PC-9 (cell line): ENCODE measurements around the gene WNT9A.

Experiments
- EZH2 ChIP-seq: fragments of 200-600 bp; sonication (generic); IDR thresholded peaks from 2 replicates; pipeline ENCODE4 v1.8.0; 2017; ENCODE audit warnings: antibody characterized with exemption, low read depth
- TF ChIP-seq, protein P1 (sequence below): fragments of 200-600 bp; sonication (generic); conservative IDR thresholded peaks from 2 replicates; pipeline ENCODE4 v1.6.1; 2017; ENCODE audit warnings: mixed run types, antibody characterized with exemption, mild to moderate bottlenecking, moderate library complexity

GRCh38 chr1:227901906-227902640 is 45.7 kb downstream of the WNT9A start:
- TF ChIP-seq, protein P1, sequence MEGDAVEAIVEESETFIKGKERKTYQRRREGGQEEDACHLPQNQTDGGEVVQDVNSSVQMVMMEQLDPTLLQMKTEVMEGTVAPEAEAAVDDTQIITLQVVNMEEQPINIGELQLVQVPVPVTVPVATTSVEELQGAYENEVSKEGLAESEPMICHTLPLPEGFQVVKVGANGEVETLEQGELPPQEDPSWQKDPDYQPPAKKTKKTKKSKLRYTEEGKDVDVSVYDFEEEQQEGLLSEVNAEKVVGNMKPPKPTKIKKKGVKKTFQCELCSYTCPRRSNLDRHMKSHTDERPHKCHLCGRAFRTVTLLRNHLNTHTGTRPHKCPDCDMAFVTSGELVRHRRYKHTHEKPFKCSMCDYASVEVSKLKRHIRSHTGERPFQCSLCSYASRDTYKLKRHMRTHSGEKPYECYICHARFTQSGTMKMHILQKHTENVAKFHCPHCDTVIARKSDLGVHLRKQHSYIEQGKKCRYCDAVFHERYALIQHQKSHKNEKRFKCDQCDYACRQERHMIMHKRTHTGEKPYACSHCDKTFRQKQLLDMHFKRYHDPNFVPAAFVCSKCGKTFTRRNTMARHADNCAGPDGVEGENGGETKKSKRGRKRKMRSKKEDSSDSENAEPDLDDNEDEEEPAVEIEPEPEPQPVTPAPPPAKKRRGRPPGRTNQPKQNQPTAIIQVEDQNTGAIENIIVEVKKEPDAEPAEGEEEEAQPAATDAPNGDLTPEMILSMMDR = peak; percentile 37; the same call in 1 of the 2 replicates
- TF ChIP-seq EZH2 = no peak
